Right atrium auricular region (tissue), 2 donors: ENCODE results near the gene CNIH2. TPM values are rescaled to one million over a fixed set of nuclear protein-coding genes. Genes with fewer than 3 reads are reported as not detected.
"Not testable (repeated sequence)": the region's sequence is repeated elsewhere in the genome, so short reads cannot be mapped to it uniquely, and the experiment has no call there.

Source experiments
- DNase-seq: peaks from one replicate; pipeline ENCODE4 v3.0.0-alpha.2; 2019; ENCODE audit warnings: low spot score
- H3K27ac ChIP-seq, 2 donors: fragments of 200-600 bp; sonication (generic); 1 replicate in 1 of 2; 2 replicates in 1 of 2; pipeline ENCODE4 v1.5.1; 2016 to 2019
- H3K27me3 ChIP-seq, 2 donors: fragments of 200-600 bp; sonication (generic); one replicate each; pipeline versions ENCODE4 v1.5.1 to v1.6.0; 2017 to 2019
- H3K36me3 ChIP-seq: fragments of 200-600 bp; sonication (generic); one replicate; pipeline ENCODE4 v1.5.1; 2016
- H3K4me1 ChIP-seq, 2 donors: fragments of 200-600 bp; sonication (generic); one replicate each; pipeline versions ENCODE4 v1.5.1 to v1.6.0; 2017 to 2019
- H3K4me3 ChIP-seq, 2 donors: fragments of 200-600 bp; sonication (generic); 1 replicate in 1 of 2; 2 replicates in 1 of 2; pipeline ENCODE4 v1.5.1; 2017 to 2019; ENCODE audit warnings: mild to moderate bottlenecking in 1 of 2, moderate library complexity in 1 of 2
- H3K9me3 ChIP-seq, 2 donors: fragments of 200-600 bp; sonication (generic); one replicate each; pipeline ENCODE4 v1.5.1; 2019
- total RNA-seq, 2 donors: library from RNA; depleted of rRNA; stranded (reverse); fragments of >200 nt; gene quantifications; one replicate each; pipeline ENCODE4 v1.1.0, GENCODE V29; 2016
- TF ChIP-seq, protein P1 (sequence below), 2 donors: fragments of 200-600 bp; sonication (generic); IDR thresholded peaks; one replicate each; pipeline ENCODE4 v1.5.1; 2019; ENCODE audit warnings: antibody characterized with exemption in 2 of 2

CNIH2 gene
- total RNA-seq, 2 donors from 2014 or later: not detected

DNA sequence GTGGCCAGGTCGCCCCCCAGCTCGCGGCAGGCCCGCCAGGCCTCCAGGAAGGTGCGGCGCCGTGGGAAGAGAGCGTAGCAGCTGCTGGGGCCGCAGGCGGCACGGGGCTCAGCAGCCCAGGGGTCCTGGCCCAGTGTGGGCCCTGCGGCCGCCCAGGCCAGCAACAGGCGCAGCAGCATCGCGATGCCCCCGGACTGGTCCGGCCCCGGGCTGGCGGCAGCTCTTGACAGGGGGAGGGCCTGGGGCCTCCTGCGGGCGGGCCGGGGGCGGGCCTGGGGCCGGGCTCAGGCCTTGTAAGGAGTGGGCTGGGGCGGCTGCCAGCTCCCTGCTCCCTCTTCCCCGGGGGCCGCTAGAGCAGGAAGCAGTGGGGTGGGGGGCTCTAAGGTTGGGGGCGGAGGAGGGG is 38.9 kb downstream of the CNIH2 start, which contains the start of gene CD248:
Gene CD248 (minus strand): TSS at position 196 of the 403 bp plus-strand sequence. CDS start 17 bp downstream, at position 179.
- no peak for DNase-seq
- Histone ChIP-seq H3K4me3 (peak within 1 kb of the TSS; percentile 33 to 58), H3K27ac (peak within 1 kb of the TSS; percentile 78 to 90), H3K36me3 (no peaks in the 10 kb centered on the region), H3K9me3 (no peaks in the 10 kb centered on the region), H3K27me3 (no peaks in the 10 kb centered on the region), H3K4me1 (peaks cover 0 to 61% of the 10 kb centered on the region in 2 donors)
- TF ChIP-seq, protein P1, sequence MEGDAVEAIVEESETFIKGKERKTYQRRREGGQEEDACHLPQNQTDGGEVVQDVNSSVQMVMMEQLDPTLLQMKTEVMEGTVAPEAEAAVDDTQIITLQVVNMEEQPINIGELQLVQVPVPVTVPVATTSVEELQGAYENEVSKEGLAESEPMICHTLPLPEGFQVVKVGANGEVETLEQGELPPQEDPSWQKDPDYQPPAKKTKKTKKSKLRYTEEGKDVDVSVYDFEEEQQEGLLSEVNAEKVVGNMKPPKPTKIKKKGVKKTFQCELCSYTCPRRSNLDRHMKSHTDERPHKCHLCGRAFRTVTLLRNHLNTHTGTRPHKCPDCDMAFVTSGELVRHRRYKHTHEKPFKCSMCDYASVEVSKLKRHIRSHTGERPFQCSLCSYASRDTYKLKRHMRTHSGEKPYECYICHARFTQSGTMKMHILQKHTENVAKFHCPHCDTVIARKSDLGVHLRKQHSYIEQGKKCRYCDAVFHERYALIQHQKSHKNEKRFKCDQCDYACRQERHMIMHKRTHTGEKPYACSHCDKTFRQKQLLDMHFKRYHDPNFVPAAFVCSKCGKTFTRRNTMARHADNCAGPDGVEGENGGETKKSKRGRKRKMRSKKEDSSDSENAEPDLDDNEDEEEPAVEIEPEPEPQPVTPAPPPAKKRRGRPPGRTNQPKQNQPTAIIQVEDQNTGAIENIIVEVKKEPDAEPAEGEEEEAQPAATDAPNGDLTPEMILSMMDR (IDR thresholded peaks at IDR 0.05): no peak

DNA sequence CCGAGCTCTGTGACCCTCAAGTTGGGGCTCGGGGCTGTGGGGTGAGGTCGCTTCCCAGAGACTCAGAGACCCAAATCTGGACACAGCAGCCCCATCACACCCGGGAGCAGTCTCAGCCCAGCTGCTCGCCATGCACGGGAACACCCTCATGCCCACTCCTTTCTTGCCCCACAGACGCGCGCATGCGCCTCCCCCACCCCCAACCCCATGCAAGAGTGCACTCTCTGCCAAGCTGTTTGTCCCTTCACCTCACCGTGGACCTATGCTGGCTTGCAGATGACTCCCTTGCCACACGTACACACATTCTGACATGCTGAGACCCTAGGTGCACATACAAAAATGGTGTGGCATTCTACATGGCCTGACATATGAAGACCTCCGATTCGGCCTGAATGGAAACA is 39.3 kb downstream of the CNIH2 start:
- H3K36me3 ChIP-seq: no peaks in the 10 kb centered on the region
- H3K27me3 ChIP-seq: no peaks in the 10 kb centered on the region
- TF ChIP-seq, protein P1 (IDR thresholded peaks at IDR 0.05): no peak
- peak overlapping the region; percentile 78 to 90 for H3K27ac ChIP-seq
- H3K4me1 ChIP-seq: peaks cover 0 to 61% of the 10 kb centered on the region in 2 donors
- DNase-seq: no peak
- H3K4me3 ChIP-seq: peak overlapping the region; percentile 33 to 58
- H3K9me3 ChIP-seq: no peaks in the 10 kb centered on the region

DNA sequence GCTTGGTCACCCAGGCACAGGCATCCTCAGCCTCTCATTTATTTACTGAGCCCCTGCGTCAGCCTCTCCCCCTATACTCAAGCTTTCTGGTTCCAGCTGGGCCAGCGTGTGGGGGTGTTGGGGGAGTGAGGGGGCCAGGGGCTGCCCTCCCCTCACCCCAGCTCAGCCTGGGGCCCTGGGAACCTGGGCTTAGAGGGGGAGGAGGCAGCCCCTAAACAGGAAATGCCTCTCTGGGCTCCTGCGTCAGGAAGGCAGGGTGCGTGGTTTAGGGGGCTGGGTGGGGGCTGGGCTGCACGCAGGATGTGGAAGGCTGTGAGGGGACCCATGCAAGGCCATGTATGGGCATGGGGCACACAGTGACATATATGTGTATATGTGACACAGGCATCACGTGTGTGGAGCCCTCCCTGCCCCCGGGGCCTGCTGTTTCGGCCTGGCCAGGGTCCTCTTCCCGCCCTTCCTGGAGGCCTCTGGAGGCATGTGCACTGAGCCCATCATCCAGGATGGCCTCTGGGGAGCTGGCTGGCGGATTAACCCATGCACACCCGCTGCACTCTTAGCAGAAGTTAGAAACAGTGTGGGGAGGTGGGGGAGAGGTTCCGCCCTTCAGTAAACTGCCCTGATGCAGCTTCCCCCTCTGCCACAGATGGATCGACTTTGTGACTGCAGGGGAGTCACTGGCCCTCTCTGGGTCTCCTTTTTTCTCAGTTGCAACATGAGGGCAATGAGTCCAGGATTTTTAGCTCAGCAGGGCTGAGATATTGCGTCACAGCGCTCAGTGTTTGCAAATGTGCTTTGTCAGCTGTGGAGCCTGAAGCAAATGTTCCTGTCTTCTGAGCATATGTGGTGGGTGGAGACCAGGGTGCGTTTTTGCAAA is 40.0 kb downstream of the CNIH2 start:
- DNase-seq: peak; percentile 93
- Histone ChIP-seq H3K36me3 (no peaks in the 10 kb centered on the region), H3K27me3 (no peaks in the 10 kb centered on the region), H3K27ac (peak overlapping the region; percentile 78 to 90), H3K4me1 (peaks cover 0 to 59% of the 10 kb centered on the region in 2 donors), H3K4me3 (no peak overlapping the region), H3K9me3 (no peaks in the 10 kb centered on the region)
- TF ChIP-seq, protein P1 (IDR thresholded peaks at IDR 0.05): no peak

DNA sequence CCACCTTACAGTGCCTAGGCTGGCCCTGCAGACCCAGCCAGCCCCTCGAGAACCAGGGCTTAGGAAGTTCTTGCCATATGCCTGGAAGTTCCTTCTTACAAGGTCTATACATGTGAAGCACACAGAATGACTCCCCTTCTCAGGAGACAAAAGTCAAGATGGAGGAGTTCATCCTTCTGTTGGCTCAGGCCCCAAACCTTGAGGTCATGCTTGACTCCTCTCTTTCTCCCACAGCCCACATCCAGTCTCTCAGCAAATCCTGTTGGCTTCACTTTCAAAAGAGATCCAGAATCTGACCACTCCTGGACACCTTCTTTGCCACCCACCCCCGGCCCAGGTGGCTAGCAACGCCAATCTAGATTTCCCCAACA is 40.6 kb downstream of the CNIH2 start:
- H3K4me1 ChIP-seq: peaks cover 0 to 52% of the 10 kb centered on the region in 2 donors

DNA sequence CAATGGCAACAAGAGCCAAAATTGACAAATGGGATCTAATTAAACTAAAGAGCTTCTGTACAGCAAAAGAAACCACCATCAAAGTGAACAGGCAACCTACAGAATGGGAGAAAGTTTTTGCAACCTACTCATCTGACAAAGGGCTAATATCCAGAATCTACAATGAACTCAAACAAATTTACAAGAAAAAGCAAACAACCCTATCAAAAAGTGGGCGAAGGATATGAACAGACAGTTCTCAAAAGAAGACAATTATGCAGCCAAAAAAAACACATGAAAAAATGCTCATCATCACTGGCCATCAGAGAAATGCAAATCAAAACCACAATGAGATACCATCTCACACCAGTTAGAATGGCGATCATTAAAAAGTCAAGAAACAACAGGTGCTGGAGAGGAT is 42.3 kb downstream of the CNIH2 start:
- DNase-seq, H3K27me3 ChIP-seq, H3K4me3 ChIP-seq, H3K27ac ChIP-seq, H3K9me3 ChIP-seq, H3K36me3 ChIP-seq: not testable (repeated sequence)
- peaks cover 0 to 35% of the 10 kb centered on the region in 2 donors for H3K4me1 ChIP-seq

More for the DNA sequence above, 40.6 kb downstream of the CNIH2 start:
- DNase-seq: no peak
- no peaks in the 10 kb centered on the region for H3K27me3 ChIP-seq
- H3K36me3 ChIP-seq: no peaks in the 10 kb centered on the region
- H3K4me3 ChIP-seq: no peak overlapping the region
- H3K9me3 ChIP-seq: no peaks in the 10 kb centered on the region
- TF ChIP-seq, protein P1 (IDR thresholded peaks at IDR 0.05): no peak
- H3K27ac ChIP-seq: peak overlapping the region; percentile 30 to 90

DNA sequence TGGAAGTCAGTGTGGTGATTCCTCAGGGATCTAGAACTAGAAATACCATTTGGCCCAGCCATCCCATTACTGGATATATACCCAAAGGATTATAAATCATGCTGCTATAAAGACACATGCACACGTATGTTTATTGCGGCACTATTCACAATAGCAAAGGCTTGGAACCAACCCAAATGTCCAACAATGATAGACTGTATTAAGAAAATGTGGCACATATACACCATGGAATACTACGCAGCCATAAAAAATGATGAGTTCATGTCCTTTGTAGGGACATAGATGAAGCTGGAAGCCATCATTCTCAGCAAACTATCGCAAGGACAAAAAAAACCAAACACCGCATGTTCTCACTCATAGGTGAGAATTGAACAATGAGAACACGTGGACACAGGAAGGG is 42.8 kb downstream of the CNIH2 start:
- H3K4me3 ChIP-seq, H3K27me3 ChIP-seq: not testable (repeated sequence)
- peaks cover 0 to 36% of the 10 kb centered on the region in 2 donors for H3K4me1 ChIP-seq

More for the DNA sequence above, 42.8 kb downstream of the CNIH2 start:
- not testable (repeated sequence) for H3K27ac ChIP-seq, H3K9me3 ChIP-seq, DNase-seq, H3K36me3 ChIP-seq
